ENCODE results near the gene TEPSIN. TPM values are rescaled to one million over a fixed set of nuclear protein-coding genes. Genes with fewer than 3 reads are reported as not detected.

Gene TEPSIN
- total RNA-seq, 1 experiment from 2014 or later: 38.8 TPM

DNA sequence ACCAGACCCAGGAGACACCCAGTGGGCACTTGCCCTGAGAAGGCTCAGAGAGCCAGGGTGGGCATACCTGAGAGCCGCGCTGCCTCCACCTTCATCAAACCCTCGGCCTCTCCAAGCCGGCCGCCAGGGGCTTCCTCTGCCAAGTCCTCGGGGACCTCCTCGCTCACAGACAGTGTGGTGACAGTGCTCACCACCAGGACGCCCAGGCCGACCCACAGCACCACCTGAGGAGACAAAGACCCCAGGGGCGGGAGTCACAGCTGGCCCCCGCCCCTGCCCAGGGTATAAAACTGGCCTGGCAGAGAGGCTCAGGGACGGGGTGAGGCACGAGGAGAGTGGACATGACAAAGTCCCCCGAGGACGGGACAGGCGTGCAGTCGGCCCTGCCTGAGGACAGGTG is 21.3 kb upstream of the TEPSIN start:
- TF ChIP-seq, protein P1, sequence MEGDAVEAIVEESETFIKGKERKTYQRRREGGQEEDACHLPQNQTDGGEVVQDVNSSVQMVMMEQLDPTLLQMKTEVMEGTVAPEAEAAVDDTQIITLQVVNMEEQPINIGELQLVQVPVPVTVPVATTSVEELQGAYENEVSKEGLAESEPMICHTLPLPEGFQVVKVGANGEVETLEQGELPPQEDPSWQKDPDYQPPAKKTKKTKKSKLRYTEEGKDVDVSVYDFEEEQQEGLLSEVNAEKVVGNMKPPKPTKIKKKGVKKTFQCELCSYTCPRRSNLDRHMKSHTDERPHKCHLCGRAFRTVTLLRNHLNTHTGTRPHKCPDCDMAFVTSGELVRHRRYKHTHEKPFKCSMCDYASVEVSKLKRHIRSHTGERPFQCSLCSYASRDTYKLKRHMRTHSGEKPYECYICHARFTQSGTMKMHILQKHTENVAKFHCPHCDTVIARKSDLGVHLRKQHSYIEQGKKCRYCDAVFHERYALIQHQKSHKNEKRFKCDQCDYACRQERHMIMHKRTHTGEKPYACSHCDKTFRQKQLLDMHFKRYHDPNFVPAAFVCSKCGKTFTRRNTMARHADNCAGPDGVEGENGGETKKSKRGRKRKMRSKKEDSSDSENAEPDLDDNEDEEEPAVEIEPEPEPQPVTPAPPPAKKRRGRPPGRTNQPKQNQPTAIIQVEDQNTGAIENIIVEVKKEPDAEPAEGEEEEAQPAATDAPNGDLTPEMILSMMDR (conservative IDR thresholded peaks at IDR 0.05): no peak; the same call in 2 of the 3 replicates
- Histone ChIP-seq H3K79me2 (ENCODE audit: insufficient read depth, low read length) (no peaks in the 10 kb centered on the region), H2BK15ac (ENCODE audit: low read depth, low read length) (no peak overlapping the region), H4K8ac (replicated peaks; ENCODE audit: insufficient read length, low read depth, low read length) (no peak overlapping the region), H2BK120ac (ENCODE audit: low read depth, low read length, poor library complexity, severe bottlenecking) (no peak overlapping the region), H3K14ac (ENCODE audit: insufficient read depth, low read length) (no peak overlapping the region), H3K23me2 (ENCODE audit: insufficient read length, low read depth, low read length, poor library complexity, severe bottlenecking) (no peaks in the 10 kb centered on the region), H3T11ph (ENCODE audit: low read length) (no peak overlapping the region), H3K23ac (ENCODE audit: insufficient read length, low read depth, low read length) (no peak overlapping the region), H3K56ac (ENCODE audit: insufficient read length, low read depth, low read length) (no peak overlapping the region), H3K9ac (ENCODE audit: extremely low read depth, insufficient read length, low read length) (no peak overlapping the region), H3K9me3 (ENCODE audit: control insufficient read depth, low read depth, low read length) (no peaks in the 10 kb centered on the region), H3K4ac (ENCODE audit: low read depth, low read length) (no peak overlapping the region), H3K79me1 (ENCODE audit: insufficient read depth, low read depth, low read length, poor library complexity, severe bottlenecking) (no peaks in the 10 kb centered on the region), H3K4me2 (ENCODE audit: insufficient read depth, insufficient read length, low read length) (no peak overlapping the region), H2AFZ (ENCODE audit: low read length) (no peak overlapping the region), H3K4me1 (ENCODE audit: insufficient read depth, low read length) (no peaks in the 10 kb centered on the region), H4K20me1 (ENCODE audit: control insufficient read depth, insufficient read depth, insufficient read length) (no peaks in the 10 kb centered on the region), H2AK5ac (ENCODE audit: insufficient read length, low read length) (no peak overlapping the region), H3K27me3 (ENCODE audit: insufficient read depth, low read length) (no peaks in the 10 kb centered on the region), H4K5ac (ENCODE audit: insufficient read length, low read depth, low read length) (no peak overlapping the region), H4K91ac (ENCODE audit: insufficient read length, low read depth, low read length) (no peak overlapping the region), H2BK5ac (ENCODE audit: insufficient read length, low read length) (no peak overlapping the region), H3K18ac (ENCODE audit: insufficient read length, low read depth, low read length) (no peak overlapping the region), H2BK12ac (ENCODE audit: insufficient read length, low read depth, low read length) (no peak overlapping the region), H3K27ac (ENCODE audit: insufficient read length, low read depth, low read length) (no peak overlapping the region), H2BK20ac (ENCODE audit: low read depth, low read length, poor library complexity, severe bottlenecking) (no peak overlapping the region)
- Mint-ChIP-seq H3K9me3 (no peaks in the 10 kb centered on the region), H3K27me3 (ENCODE audit: low read depth) (no peaks in the 10 kb centered on the region), H3K4me3 (no peak overlapping the region), H3K27ac (no peak overlapping the region), H3K36me3 (ENCODE audit: insufficient read depth in 1 of 3, low read depth in 3 of 3) (peaks cover 0 to 18% (median 16%) of the 10 kb centered on the region in 3 experiments; a peak in 5 of 7 replicates), H3K4me1 (peaks cover 2% of the 10 kb centered on the region in 2 experiments; a peak in 2 of 4 replicates)
- no CpG with 5 or more reads among the region's 17 CpGs for WGBS (ENCODE audit: extremely low coverage, insufficient read length, low lambda C conversion rate)
- DNase-seq: no peak
